Parathyroid adenoma (tissue), 2 donors: ENCODE measurements around the gene DNM3.

Experiments
- H2AFZ ChIP-seq: fragments of 300-600 bp; sonication (generic); one replicate; pipeline ENCODE4 v1.7.0; 2017; ENCODE audit warnings: antibody characterized with exemption, mild to moderate bottlenecking
- H3K27ac ChIP-seq: fragments of 300-600 bp; sonication (generic); one replicate; pipeline ENCODE4 v1.7.0; 2017
- H3K27me3 ChIP-seq: fragments of 300-600 bp; sonication (generic); one replicate; pipeline ENCODE4 v1.7.0; 2017; ENCODE audit warnings: low read length; ENCODE audit not compliant: control insufficient read depth, insufficient read depth
- H3K36me3 ChIP-seq: fragments of 300-600 bp; sonication (generic); one replicate; pipeline ENCODE4 v1.7.0; 2017; ENCODE audit warnings: low read length; ENCODE audit not compliant: control insufficient read depth, insufficient read depth
- H3K4me1 ChIP-seq: fragments of 300-600 bp; sonication (generic); one replicate; pipeline ENCODE4 v1.7.0; 2017; ENCODE audit warnings: control low read depth
- H3K4me2 ChIP-seq: fragments of 300-600 bp; sonication (generic); one replicate; pipeline ENCODE4 v1.7.0; 2017; ENCODE audit warnings: low read length
- H3K4me3 ChIP-seq: fragments of 300-600 bp; sonication (generic); one replicate; pipeline ENCODE4 v1.7.0; 2017; ENCODE audit warnings: low read depth, low read length
- H3K79me2 ChIP-seq: fragments of 300-600 bp; sonication (generic); one replicate; pipeline ENCODE4 v1.7.0; 2017; ENCODE audit warnings: control low read depth
- H3K9ac ChIP-seq: fragments of 300-600 bp; sonication (generic); one replicate; pipeline ENCODE4 v1.7.0; 2017; ENCODE audit warnings: mild to moderate bottlenecking
- H3K9me3 ChIP-seq: fragments of 300-600 bp; sonication (generic); one replicate; pipeline ENCODE4 v1.7.0; 2017; ENCODE audit warnings: low read length; ENCODE audit not compliant: control insufficient read depth
- TF ChIP-seq, protein P1 (sequence below): fragments of 300-600 bp; sonication (generic); IDR thresholded peaks from one replicate; pipeline ENCODE4 v1.7.0; 2017; ENCODE audit warnings: antibody characterized with exemption, mild to moderate bottlenecking
- donor health status: primary hyperparathyroidism.

DNM3 gene

DNA sequence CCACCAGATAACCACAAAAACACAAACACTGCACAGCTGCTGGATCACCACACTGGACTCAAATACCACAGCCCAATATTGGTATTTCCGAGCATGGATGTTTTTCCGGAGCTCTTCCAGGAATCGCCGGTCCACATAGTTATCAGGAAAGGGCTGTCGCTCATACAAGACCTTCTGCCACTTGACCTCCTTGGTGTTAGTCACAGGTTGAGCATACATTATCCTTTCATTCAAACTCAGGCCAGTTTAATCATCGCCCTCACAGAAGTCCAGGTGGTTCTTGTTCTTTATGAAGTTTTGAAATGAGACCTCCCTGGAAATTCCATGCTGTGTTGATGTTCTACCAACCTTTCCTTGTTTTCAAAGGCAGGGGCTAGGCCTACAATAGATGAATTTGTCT, 601.1 kb downstream of the DNM3 start:
- Histone ChIP-seq H3K4me2 (no peak overlapping the region), H3K4me1 (peaks cover 3% of the 10 kb centered on the region), H3K9me3 (no peaks in the 10 kb centered on the region), H3K27ac (no peak overlapping the region), H3K79me2 (peaks cover 4% of the 10 kb centered on the region), H3K4me3 (no peak overlapping the region), H3K9ac (no peak overlapping the region), H2AFZ (no peak overlapping the region), H3K27me3 (no peaks in the 10 kb centered on the region), H3K36me3 (no peaks in the 10 kb centered on the region)
- TF ChIP-seq, protein P1, sequence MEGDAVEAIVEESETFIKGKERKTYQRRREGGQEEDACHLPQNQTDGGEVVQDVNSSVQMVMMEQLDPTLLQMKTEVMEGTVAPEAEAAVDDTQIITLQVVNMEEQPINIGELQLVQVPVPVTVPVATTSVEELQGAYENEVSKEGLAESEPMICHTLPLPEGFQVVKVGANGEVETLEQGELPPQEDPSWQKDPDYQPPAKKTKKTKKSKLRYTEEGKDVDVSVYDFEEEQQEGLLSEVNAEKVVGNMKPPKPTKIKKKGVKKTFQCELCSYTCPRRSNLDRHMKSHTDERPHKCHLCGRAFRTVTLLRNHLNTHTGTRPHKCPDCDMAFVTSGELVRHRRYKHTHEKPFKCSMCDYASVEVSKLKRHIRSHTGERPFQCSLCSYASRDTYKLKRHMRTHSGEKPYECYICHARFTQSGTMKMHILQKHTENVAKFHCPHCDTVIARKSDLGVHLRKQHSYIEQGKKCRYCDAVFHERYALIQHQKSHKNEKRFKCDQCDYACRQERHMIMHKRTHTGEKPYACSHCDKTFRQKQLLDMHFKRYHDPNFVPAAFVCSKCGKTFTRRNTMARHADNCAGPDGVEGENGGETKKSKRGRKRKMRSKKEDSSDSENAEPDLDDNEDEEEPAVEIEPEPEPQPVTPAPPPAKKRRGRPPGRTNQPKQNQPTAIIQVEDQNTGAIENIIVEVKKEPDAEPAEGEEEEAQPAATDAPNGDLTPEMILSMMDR, result no peak

DNA sequence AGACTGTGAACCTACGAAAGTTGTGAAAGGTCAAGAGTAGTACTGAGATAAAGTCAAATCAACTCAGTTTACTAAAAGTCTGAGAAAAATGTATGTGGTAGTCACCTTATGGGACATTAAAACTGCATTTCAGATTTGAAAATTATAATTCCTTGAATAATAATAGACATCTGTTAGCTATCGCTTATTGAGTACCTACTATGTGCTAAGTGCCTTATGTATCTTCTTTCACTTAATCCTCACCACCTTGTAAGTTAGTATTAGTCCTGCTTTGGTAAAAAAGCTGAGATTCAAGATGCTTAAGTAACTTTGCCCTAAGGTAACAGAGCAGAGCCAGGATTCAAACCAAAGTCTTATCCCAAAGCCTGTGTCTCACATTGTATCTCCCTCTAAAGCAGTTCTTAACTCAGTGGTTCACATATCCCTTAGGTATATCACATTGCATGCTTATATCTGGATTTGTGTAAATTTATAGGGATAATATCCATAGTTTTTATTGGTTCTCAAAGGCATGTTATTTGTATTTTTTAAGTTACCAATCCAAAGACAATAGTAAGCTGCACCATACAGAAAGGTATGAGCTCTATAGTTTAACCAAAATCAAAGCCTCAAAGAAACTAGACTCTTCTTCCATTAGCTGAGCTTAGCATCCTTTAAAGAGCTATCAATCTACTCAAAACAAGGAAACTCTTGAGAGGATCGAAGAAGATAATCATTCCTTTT, 601.7 kb downstream of the DNM3 start:
- Histone ChIP-seq H3K36me3 (no peaks in the 10 kb centered on the region), H3K79me2 (peaks cover 4% of the 10 kb centered on the region), H3K27ac (peak overlapping the region; percentile 27), H2AFZ (peak overlapping the region; percentile 77), H3K4me2 (peak overlapping the region; percentile 87), H3K4me1 (peaks cover 3% of the 10 kb centered on the region), H3K9ac (no peak overlapping the region), H3K4me3 (peak overlapping the region; percentile 85), H3K27me3 (no peaks in the 10 kb centered on the region), H3K9me3 (no peaks in the 10 kb centered on the region)
- TF ChIP-seq, protein P1, result no peak

DNA sequence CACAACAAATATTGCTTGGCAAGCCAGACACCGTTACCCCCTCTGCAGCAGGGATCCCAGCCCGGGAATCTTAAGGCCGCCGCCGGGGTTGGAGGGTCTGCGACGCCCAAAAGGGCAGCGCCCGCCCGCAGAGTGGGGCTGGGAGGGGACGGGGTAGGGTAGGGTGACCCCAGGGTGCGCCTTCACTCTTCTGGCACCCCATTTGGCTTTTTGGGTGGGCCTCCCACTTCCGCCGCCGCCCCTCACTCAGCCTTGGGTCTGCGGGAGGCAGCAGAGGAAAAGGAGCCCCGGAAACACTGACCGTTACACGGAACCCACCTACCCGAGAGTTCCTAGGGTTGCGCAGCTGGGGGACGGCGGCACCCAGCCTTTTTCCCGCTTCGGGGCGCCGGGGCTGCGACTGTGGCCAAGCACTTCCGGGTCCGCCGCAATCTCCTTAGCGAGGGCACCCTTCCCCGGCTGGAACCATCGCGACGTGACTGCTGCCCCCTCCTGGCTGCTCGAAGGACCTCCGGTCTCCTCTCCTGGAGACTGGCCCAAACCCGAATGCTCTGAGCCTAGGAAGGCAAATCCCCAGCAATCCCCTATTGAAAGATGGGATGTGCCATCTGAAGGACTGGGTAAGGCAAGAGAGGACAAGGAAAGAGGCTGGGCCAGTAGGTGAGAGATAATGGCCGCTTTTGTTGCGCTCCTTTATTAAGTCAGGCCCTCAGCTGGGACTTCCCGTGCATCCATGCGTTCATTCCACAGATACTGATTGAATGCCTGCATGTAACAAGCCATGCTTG, 602.6 kb downstream of the DNM3 start, which contains the start of gene PIGC:
PIGC (minus strand) TSS at position 404 of the 788 bp plus-strand sequence. CDS start 1,447 bp downstream, outside the sequence.
- Histone ChIP-seq H3K9me3 (no peaks in the 10 kb centered on the region), H3K4me2 (peak within 1 kb of the TSS; percentile 87), H3K27ac (peak within 1 kb of the TSS; percentile 27), H3K4me3 (peak within 1 kb of the TSS; percentile 85), H3K36me3 (no peaks in the 10 kb centered on the region), H3K79me2 (peaks cover 4% of the 10 kb centered on the region), H2AFZ (peak within 1 kb of the TSS; percentile 77), H3K9ac (peak within 1 kb of the TSS; percentile 12), H3K27me3 (no peaks in the 10 kb centered on the region), H3K4me1 (peaks cover 3% of the 10 kb centered on the region)
- TF ChIP-seq, protein P1, result peak; percentile 79

DNA sequence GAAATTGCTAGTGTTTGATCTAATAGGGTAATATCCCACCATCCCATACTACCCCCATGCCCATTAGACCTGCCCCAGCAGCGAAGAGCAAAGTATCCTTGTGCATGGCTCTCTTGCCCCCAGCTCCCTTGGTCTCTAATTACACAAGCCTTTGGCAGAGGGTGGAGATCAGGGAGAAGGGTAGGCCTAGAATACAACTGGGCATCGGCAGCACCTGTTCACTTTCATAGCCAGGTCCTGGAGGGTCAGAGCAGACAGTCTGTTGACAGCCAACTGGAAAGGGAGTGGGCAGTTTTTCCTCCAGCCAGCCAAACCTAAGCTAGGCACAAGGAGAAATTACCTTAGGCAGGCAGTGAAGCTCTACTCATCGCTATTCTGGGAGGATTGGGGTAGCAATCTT, 605.2 kb downstream of the DNM3 start:
- Histone ChIP-seq H3K27ac (no peak overlapping the region), H3K4me3 (no peak overlapping the region), H2AFZ (no peak overlapping the region), H3K79me2 (peaks cover 4% of the 10 kb centered on the region), H3K4me1 (peaks cover 17% of the 10 kb centered on the region), H3K27me3 (no peaks in the 10 kb centered on the region), H3K36me3 (no peaks in the 10 kb centered on the region), H3K4me2 (no peak overlapping the region), H3K9ac (no peak overlapping the region), H3K9me3 (no peaks in the 10 kb centered on the region)
- TF ChIP-seq, protein P1, result no peak
